Measurements from ENCODE around the gene RNF214.

The RNF214 gene

GRCh38 chr11:117279711-117280376 lies 47.4 kb downstream of the RNF214 start:
- H3K9ac ChIP-seq (ENCODE audit: low read depth, low read length), result no peak overlapping the region
- H3K79me2 ChIP-seq (ENCODE audit: insufficient read depth, low read length), result no peaks in the 10 kb centered on the region
- no peaks in the 10 kb centered on the region for H3K27me3 ChIP-seq (ENCODE audit: insufficient read depth, low read length, poor library complexity)
- H3K4me1 ChIP-seq (ENCODE audit: insufficient read depth, low read length), result no peaks in the 10 kb centered on the region
- no peak for DNase-seq
- TF ChIP-seq EZH2 (IDR thresholded peaks at IDR 0.05; ENCODE audit: borderline replicate concordance, low read depth, low read length, severe bottlenecking), result no peak
- no peak for TF ChIP-seq CTCF (IDR thresholded peaks at IDR 0.05; ENCODE audit: borderline replicate concordance, extremely low read depth, low read length, poor library complexity, severe bottlenecking)
- no peak overlapping the region for H3K27ac ChIP-seq (ENCODE audit: low read length)
- H3K4me2 ChIP-seq (ENCODE audit: insufficient read depth, low read length), result no peak overlapping the region
- no peaks in the 10 kb centered on the region for H3K9me3 ChIP-seq (ENCODE audit: insufficient read depth, low read length, severe bottlenecking)
- H2AFZ ChIP-seq (ENCODE audit: low read depth, low read length), result no peak overlapping the region
- H3K36me3 ChIP-seq (ENCODE audit: insufficient read depth, low read length), result peaks cover 50% of the 10 kb centered on the region
- no peaks in the 10 kb centered on the region for H4K20me1 ChIP-seq (ENCODE audit: insufficient read depth, low read length)
- ATAC-seq (ENCODE audit: insufficient read depth, low read depth), result no peak
- H3K4me3 ChIP-seq (ENCODE audit: low read depth in 1 of 2, low read length in 2 of 2), result no peak overlapping the region

GRCh38 chr11:117281159-117281558 lies 48.7 kb downstream of the RNF214 start:
- Histone ChIP-seq H3K4me1 (ENCODE audit: insufficient read depth, low read length) (no peaks in the 10 kb centered on the region), H3K27ac (ENCODE audit: low read length) (no peak overlapping the region), H3K36me3 (ENCODE audit: insufficient read depth, low read length) (peaks cover 58% of the 10 kb centered on the region), H3K79me2 (ENCODE audit: insufficient read depth, low read length) (no peaks in the 10 kb centered on the region), H3K4me2 (ENCODE audit: insufficient read depth, low read length) (no peak overlapping the region), H3K9me3 (ENCODE audit: insufficient read depth, low read length, severe bottlenecking) (no peaks in the 10 kb centered on the region), H3K4me3 (ENCODE audit: low read depth in 1 of 2, low read length in 2 of 2) (no peak overlapping the region), H2AFZ (ENCODE audit: low read depth, low read length) (no peak overlapping the region), H4K20me1 (ENCODE audit: insufficient read depth, low read length) (no peaks in the 10 kb centered on the region), H3K9ac (ENCODE audit: low read depth, low read length) (no peak overlapping the region), H3K27me3 (ENCODE audit: insufficient read depth, low read length, poor library complexity) (no peaks in the 10 kb centered on the region)
- ATAC-seq (ENCODE audit: insufficient read depth, low read depth) (no peak), DNase-seq (no peak)
- TF ChIP-seq EZH2 (IDR thresholded peaks at IDR 0.05; ENCODE audit: borderline replicate concordance, low read depth, low read length, severe bottlenecking) (no peak), CTCF (IDR thresholded peaks at IDR 0.05; ENCODE audit: borderline replicate concordance, extremely low read depth, low read length, poor library complexity, severe bottlenecking) (no peak)

- H2AFZ ChIP-seq (ENCODE audit: low read depth, low read length), result no peak overlapping the region
- no peaks in the 10 kb centered on the region for H3K4me1 ChIP-seq (ENCODE audit: insufficient read depth, low read length)
- no peak overlapping the region for H3K4me3 ChIP-seq (ENCODE audit: low read depth in 1 of 2, low read length in 2 of 2)
- no peak for DNase-seq
- H3K9me3 ChIP-seq (ENCODE audit: insufficient read depth, low read length, severe bottlenecking), result no peaks in the 10 kb centered on the region
- H4K20me1 ChIP-seq (ENCODE audit: insufficient read depth, low read length), result no peaks in the 10 kb centered on the region
- no peak overlapping the region for H3K4me2 ChIP-seq (ENCODE audit: insufficient read depth, low read length)
- no peaks in the 10 kb centered on the region for H3K79me2 ChIP-seq (ENCODE audit: insufficient read depth, low read length)
- peaks cover 65% of the 10 kb centered on the region for H3K36me3 ChIP-seq (ENCODE audit: insufficient read depth, low read length)
- no peak for ATAC-seq (ENCODE audit: insufficient read depth, low read depth)
- H3K27me3 ChIP-seq (ENCODE audit: insufficient read depth, low read length, poor library complexity), result no peaks in the 10 kb centered on the region
- H3K9ac ChIP-seq (ENCODE audit: low read depth, low read length), result no peak overlapping the region
- TF ChIP-seq CTCF (IDR thresholded peaks at IDR 0.05; ENCODE audit: borderline replicate concordance, extremely low read depth, low read length, poor library complexity, severe bottlenecking), result no peak
- TF ChIP-seq EZH2 (IDR thresholded peaks at IDR 0.05; ENCODE audit: borderline replicate concordance, low read depth, low read length, severe bottlenecking), result no peak
- no peak overlapping the region for H3K27ac ChIP-seq (ENCODE audit: low read length)
Measured at GRCh38 chr11:117281869-117282268, 49.4 kb downstream of the RNF214 start.
